Left renal cortex interstitium (tissue), 4 donors: ENCODE data around the gene ZFAND6. TPM values are rescaled to one million over a fixed set of nuclear protein-coding genes. Genes with fewer than 3 reads are reported as not detected.
"Not testable (repeated sequence)": the region's sequence is repeated elsewhere in the genome, so short reads cannot be mapped to it uniquely, and the experiment has no call there.

ENCODE experiments used
- DNase-seq, 4 donors: peaks; one replicate each; pipeline ENCODE4 v3.0.0-alpha.2; 2013; ENCODE audit warnings: low read depth in 4 of 4, low spot score in 2 of 4, missing footprints in 1 of 4
- polyA plus RNA-seq, 4 donors: library from polyadenylated mRNA; unstranded; fragments of 120-200 nt; gene quantifications; one replicate each; pipeline ENCODE4 v1.2.1, GENCODE V29; 2013; ENCODE audit not compliant: insufficient read length in 4 of 4

ZFAND6 gene
- polyA plus RNA-seq, 4 donors: 108 to 133 (median 119) TPM

GRCh38 chr15:80093854-80094418, 34.5 kb downstream of the ZFAND6 start:
- no peak for DNase-seq

DNA sequence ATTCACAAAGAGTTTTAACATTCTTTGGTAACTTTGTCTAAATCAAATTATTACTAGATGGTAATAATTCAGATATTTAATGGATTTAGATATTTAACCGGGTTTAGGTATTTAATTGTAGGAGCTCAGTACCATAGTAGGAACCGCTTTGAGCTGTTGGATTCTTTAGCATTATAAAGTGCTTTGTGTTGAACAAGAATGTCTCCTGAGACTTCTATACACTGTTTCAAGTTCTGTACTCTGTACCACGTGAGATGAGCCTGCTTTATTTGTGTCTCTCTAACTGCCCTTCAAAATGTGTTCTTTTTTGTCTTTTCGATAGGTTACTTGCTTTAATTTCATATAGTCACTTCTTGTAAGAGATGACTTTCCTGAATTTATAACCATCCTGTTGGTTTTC, 36.0 kb downstream of the ZFAND6 start:
- no peak for DNase-seq

DNA sequence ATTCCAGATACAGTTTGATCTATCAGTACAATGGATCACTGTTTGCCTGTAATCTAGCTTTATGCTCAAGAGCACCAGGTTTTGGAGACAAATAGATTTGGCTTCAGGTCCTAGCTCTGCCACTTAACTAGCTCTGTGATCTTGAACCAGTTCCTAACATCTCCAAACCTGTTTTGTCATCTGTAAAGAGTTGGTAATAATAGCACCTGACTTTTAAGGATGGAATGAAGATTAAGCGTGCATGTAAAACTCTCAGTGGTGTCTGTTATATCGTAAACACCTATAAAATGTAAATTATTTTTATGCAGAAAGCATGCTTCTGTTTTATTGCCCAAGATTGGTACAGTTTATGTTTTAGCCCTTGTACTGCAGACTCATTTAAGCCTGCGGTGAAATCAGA, 36.5 kb downstream of the ZFAND6 start:
- no peak for DNase-seq

DNA sequence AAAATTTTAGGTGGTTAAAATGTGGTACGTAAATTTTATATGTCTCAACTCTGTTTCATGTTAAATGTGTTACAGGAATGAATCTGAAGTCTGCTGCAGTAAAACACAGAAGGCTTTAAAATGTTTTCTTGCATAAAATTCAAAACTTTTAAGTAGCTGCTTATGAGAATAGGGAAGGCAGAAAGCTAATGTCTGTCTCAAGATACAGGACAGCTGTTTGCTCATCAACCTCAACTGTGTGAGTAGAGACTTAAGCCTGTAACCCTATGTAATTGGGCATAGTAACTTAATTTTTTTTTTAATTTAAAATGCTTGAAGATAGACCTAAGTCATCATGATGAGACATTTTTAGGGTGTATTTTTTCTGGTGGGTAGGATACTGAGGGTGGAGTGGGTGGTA, 38.9 kb downstream of the ZFAND6 start:
- no peak for DNase-seq

DNA sequence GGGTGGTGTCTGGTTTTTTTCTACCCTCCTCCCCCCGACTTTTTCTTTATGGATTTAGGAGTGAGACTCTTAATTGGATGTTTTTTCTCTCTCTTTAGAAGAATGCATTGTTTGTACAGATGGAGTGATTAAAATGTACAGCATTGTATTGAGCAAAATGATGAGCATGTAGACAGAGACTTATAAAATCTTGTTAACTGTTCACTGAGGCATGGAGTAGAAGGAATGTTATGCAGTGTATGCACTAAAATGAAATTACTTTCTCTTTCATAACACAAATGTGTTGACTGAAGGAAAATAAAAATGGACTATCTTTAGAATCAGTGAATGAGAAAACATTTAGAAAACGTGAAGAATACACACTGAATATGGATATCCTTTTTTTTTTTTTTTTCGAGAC, 39.8 kb downstream of the ZFAND6 start:
- no peak for DNase-seq

GRCh38 chr15:80099662-80100061, 40.2 kb downstream of the ZFAND6 start:
- not testable (repeated sequence) for DNase-seq

- DNase-seq: no peak
Observed at GRCh38 chr15:80100247-80100646, 40.8 kb downstream of the ZFAND6 start.

GRCh38 chr15:80105193-80105592, 45.7 kb downstream of the ZFAND6 start:
- no peak for DNase-seq

- no peak for DNase-seq
Observed at GRCh38 chr15:80105595-80105994, 46.1 kb downstream of the ZFAND6 start.

GRCh38 chr15:80106051-80106450, 46.6 kb downstream of the ZFAND6 start:
- no peak for DNase-seq

- no peak for DNase-seq
Observed at GRCh38 chr15:80107204-80107603, 47.7 kb downstream of the ZFAND6 start.

- DNase-seq: no peak
Observed at GRCh38 chr15:80107774-80108173, 48.3 kb downstream of the ZFAND6 start.

DNA sequence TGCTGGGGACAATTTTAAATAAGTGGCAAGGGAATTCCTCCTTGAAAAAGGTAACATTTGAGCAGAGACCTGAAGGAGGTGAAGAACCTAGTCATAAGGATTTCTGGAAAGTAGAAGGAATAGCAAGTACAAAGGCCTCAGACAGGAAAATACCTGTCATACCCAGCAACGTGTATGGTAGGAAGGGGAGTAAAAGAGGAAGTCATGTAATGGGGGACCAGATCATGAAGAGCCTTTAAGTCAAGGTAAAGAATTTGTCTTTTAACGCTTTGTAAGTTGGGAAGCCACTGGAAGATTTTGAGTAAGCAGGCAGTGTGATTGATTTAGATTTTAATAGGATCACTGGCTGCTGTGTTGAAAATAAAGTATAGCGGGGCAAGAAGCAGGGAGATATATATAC, 49.9 kb downstream of the ZFAND6 start:
- DNase-seq: no peak

GRCh38 chr15:80110920-80111319, 51.4 kb downstream of the ZFAND6 start:
- DNase-seq: no peak

GRCh38 chr15:80114114-80114513, 54.6 kb downstream of the ZFAND6 start:
- DNase-seq: no peak

GRCh38 chr15:80115021-80115420, 55.5 kb downstream of the ZFAND6 start:
- DNase-seq: no peak

GRCh38 chr15:80118956-80119355, 59.5 kb downstream of the ZFAND6 start:
- no peak for DNase-seq

DNA sequence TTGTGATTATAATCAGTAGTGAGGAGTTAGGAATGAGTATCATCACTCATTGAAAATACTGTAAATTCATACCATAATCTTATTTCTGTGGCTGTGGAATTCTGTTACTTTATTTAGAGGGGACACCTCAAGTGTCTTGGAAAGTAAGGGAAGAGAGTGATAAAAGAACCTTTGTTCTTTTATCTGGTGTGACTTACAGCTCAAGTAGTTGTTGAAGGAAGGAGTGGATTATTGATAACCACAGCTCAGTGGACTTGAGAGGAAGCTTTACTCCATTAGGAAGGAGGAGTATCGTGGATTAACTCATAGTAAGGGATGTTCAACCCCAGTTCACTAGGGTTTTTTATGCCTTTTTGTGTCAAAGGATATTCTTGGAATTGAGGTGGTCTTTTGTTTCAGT, 61.2 kb downstream of the ZFAND6 start:
- no peak for DNase-seq

DNA sequence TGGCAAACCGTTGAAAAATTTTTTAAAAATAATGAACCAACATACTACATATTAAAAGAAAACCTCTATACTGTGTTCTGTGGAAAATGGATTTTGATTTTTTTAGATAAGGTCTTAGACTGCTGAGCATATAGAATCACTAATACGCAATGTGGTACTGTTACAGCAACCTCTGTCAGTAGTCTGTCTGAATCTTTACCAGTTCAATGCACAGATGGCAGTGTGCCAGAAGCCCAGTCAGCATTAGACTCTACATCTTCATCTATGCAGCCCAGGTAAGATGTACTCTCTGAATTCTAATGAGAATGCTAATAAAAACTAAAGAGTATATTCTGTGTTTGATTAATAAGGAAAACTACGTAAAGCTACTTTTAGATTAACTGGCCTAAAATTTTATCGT, 62.1 kb downstream of the ZFAND6 start:
- no peak for DNase-seq

DNA sequence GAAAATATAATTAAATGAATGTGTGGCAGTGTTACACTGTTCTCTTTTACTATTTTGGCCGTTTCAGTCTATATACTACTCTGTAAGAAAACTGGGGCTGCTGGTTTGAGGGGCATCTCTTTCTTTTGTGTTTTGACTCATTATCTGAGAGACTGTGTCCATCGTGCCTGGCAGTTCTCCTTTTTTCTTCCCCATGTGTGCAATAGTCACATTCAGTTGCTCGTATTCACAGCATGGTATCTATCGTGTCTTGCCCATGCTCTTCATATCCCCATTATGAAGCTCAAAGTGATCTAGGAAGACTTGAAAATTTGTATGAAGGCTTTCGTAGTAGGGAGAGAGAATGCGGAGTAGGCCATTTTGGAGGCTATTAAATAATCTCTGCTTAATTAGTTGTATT, 63.6 kb downstream of the ZFAND6 start:
- DNase-seq: no peak

DNA sequence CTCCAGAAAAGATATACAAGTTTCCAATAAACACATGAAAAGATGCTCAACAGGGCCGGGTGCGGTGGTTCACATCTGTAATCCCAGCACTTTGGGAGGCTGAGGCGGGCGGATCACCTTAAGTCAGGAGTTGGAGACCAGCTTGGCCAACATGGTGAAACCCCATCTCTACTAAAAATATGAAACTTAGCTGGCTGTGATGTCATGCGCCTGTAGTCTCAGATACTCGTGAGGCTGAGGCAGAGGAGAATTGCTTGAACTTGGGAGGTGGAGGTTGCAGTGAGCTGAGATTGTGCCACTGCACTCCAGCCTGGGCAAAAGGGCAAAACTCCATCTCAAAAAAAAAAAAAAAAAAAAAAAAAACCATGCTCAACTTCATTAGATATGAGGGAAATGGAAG, 67.8 kb downstream of the ZFAND6 start:
- DNase-seq: not testable (repeated sequence)

DNA sequence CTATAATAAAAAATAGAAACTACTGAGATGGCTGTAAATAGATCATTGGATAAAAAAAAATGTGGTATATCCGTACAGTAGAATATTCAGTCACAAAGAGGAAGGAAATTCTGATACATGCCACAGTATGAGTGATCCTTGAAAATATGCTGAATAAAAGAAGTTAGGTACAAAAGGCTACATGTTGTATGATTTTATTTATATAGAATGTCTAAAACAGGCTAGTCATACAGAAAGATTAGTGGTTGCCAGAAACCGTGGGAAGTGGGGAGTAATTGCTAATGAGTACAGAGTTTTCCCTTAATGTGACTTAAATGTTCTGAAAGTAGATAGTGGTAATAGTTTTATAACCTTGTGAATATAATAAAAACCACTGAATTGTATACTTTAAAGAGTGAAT, 68.4 kb downstream of the ZFAND6 start:
- no peak for DNase-seq

GRCh38 chr15:80132382-80132781, 72.9 kb downstream of the ZFAND6 start:
- no peak for DNase-seq
